Glutamatergic neuron (in vitro differentiated cells): ENCODE measurements around the gene PLK4. TPM values are rescaled to one million over a fixed set of nuclear protein-coding genes. Genes with fewer than 3 reads are reported as not detected.
"Not testable (repeated sequence)": the region's sequence is repeated elsewhere in the genome, so short reads cannot be mapped to it uniquely, and the experiment has no call there.

Source experiments
- DNase-seq: peaks from one replicate; pipeline ENCODE4 v3.0.0; 2022
- H3K27ac Mint-ChIP-seq: one replicate; pipeline ENCODE4 v1.8.0; 2020; ENCODE audit warnings: mild to moderate bottlenecking, mixed read lengths, inconsistent platforms; ENCODE audit not compliant: unreplicated experiment
- H3K27me3 Mint-ChIP-seq: one replicate; pipeline ENCODE4 v1.8.0; 2020; ENCODE audit warnings: mild to moderate bottlenecking, moderate library complexity, mixed read lengths, inconsistent platforms; ENCODE audit not compliant: unreplicated experiment
- H3K36me3 Mint-ChIP-seq: one replicate; pipeline ENCODE4 v1.8.0; 2020; ENCODE audit warnings: mild to moderate bottlenecking, mixed read lengths, inconsistent platforms; ENCODE audit not compliant: unreplicated experiment
- H3K4me1 Mint-ChIP-seq: one replicate; pipeline ENCODE4 v1.8.0; 2020; ENCODE audit warnings: mild to moderate bottlenecking, low read depth, mixed read lengths, inconsistent platforms; ENCODE audit not compliant: unreplicated experiment
- H3K4me3 Mint-ChIP-seq: one replicate; pipeline ENCODE4 v1.8.0; 2020; ENCODE audit warnings: mild to moderate bottlenecking, mixed read lengths, inconsistent platforms; ENCODE audit not compliant: unreplicated experiment
- H3K9me3 Mint-ChIP-seq: one replicate; pipeline ENCODE4 v1.8.0; 2020; ENCODE audit warnings: mild to moderate bottlenecking, moderate library complexity, mixed read lengths, inconsistent platforms; ENCODE audit not compliant: unreplicated experiment
- CTCF ChIP-seq: fragments of 200-600 bp; sonication (generic); IDR thresholded peaks from one replicate; pipeline ENCODE4 v1.5.0; 2021; ENCODE audit not compliant: partially characterized antibody, unreplicated experiment
- total RNA-seq: library from RNA; stranded (reverse); fragmentation: NEBNext Ultra II Directional; extraction: Animal tissue kit (Norgen Biotek cat#: 25700); gene quantifications from one replicate; pipeline ENCODE4 v1.2.1, GENCODE V29; 2021; ENCODE audit not compliant: unreplicated experiment

PLK4 gene
- total RNA-seq, 1 donor from 2014 or later = 5.6 TPM

- Mint-ChIP-seq H3K4me3 (no peak overlapping the region), H3K36me3 (no peaks in the 10 kb centered on the region), H3K9me3 (peaks cover 1% of the 10 kb centered on the region), H3K4me1 (no peaks in the 10 kb centered on the region), H3K27me3 (no peaks in the 10 kb centered on the region), H3K27ac (no peak overlapping the region)
- TF ChIP-seq CTCF = no peak
- DNase-seq = no peak
Measured at GRCh38 chr4:127922226-127922625, 41.5 kb downstream of the PLK4 start.

- H3K27ac Mint-ChIP-seq, H3K4me1 Mint-ChIP-seq, H3K4me3 Mint-ChIP-seq, DNase-seq, H3K27me3 Mint-ChIP-seq, H3K9me3 Mint-ChIP-seq, H3K36me3 Mint-ChIP-seq: not testable (repeated sequence)
Measured at GRCh38 chr4:127925720-127926119, 45.0 kb downstream of the PLK4 start.

- Mint-ChIP-seq H3K27me3 (no peaks in the 10 kb centered on the region), H3K9me3 (peaks cover 1% of the 10 kb centered on the region), H3K36me3 (no peaks in the 10 kb centered on the region), H3K27ac (no peak overlapping the region), H3K4me3 (no peak overlapping the region), H3K4me1 (no peaks in the 10 kb centered on the region)
- DNase-seq = no peak
- no peak for TF ChIP-seq CTCF
Measured at GRCh38 chr4:127930175-127930574, 49.5 kb downstream of the PLK4 start.

- not testable (repeated sequence) for H3K4me3 Mint-ChIP-seq, H3K9me3 Mint-ChIP-seq, H3K4me1 Mint-ChIP-seq, H3K36me3 Mint-ChIP-seq, DNase-seq, H3K27ac Mint-ChIP-seq, H3K27me3 Mint-ChIP-seq
Measured at GRCh38 chr4:127931836-127932235, 51.1 kb downstream of the PLK4 start.

- H3K4me1 Mint-ChIP-seq = no peaks in the 10 kb centered on the region
- DNase-seq = no peak
- peaks cover 1% of the 10 kb centered on the region for H3K27me3 Mint-ChIP-seq
- H3K36me3 Mint-ChIP-seq = no peaks in the 10 kb centered on the region
- H3K9me3 Mint-ChIP-seq = no peaks in the 10 kb centered on the region
- H3K27ac Mint-ChIP-seq = no peak overlapping the region
- no peak overlapping the region for H3K4me3 Mint-ChIP-seq
- TF ChIP-seq CTCF = no peak
Measured at GRCh38 chr4:127936974-127937373, 56.3 kb downstream of the PLK4 start.

Other genes starting within 250 kb of the PLK4 start
- 6.3 TPM for gene INTU, start 247.9 kb upstream of the PLK4 start, total RNA-seq
- not detected for gene SLC25A31, start 150.5 kb upstream of the PLK4 start, total RNA-seq
- gene HSPA4L, start 98.6 kb upstream of the PLK4 start, total RNA-seq = 14.7 TPM
- 22.6 TPM for gene MFSD8, start 84.3 kb downstream of the PLK4 start, total RNA-seq
- 9.7 TPM for gene ABHD18, start 84.5 kb downstream of the PLK4 start, total RNA-seq
- gene LARP1B, start 180.4 kb downstream of the PLK4 start, total RNA-seq = 16.1 TPM